HG02970 (cell line): ENCODE data around the gene CENPX.

Source experiments
- ATAC-seq: cut with Tn5 transposase; IDR thresholded peaks from one replicate; pipeline ENCODE4 v1.9.1; 2021; ENCODE audit warnings: mild to moderate bottlenecking, moderate library complexity, moderate number of reproducible peaks; ENCODE audit not compliant: unreplicated experiment, low FRiP score

Gene CENPX

DNA sequence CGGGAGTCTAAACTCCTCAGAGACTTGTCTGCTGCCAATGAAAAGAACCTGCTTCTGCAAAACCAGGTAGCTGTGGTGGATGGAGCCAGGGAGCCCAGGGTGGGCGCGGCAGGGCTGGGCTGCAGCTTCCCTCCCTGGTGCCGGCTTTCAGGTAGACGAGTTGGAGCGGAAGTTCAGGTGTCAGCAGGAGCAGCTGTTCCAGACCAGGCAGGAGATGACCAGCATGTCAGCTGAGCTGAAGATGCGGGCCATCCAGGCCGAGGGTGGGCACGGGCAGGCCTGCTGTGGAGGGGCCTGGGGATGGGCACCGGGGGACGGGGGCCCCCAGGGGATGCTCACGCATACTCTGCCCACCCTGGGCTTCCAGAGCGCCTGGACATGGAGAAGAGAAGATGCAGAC is 5.6 kb upstream of the CENPX start:
- no peak for ATAC-seq

DNA sequence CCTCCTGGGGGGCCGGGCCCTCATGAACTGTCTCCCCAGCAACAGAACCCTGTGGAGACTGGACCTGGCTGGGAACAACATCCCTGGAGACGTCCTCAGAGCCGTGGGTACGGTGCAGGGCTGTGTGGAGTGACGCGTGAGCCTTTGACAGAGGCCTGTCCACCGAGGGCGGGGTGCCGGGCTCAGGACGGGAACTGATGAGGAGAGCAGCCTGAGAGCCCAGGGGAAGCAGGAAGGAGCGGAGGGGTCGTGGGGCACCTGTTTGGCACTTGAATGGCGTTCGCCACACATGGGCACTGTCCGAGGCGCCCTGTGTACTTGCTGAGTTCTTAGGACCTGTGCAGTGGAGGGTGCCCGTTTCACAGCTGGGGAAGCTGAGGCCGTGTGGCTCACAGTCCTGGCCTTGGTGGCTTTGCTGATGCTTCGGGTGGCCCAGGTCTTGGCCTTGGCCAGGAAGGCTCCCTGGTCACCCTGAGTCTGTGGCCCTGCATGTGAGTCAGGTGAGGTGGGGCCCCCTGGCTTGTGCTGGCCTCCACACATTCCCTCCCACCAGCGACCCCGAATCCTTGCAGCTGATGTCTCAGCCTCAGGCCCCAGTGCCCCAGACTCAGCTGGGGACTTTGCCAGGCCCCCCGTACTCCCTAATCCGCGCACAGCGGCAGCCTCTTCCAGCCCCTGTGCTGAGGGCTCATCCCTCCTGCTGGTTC is 2.9 kb upstream of the CENPX start:
- ATAC-seq = no peak

DNA sequence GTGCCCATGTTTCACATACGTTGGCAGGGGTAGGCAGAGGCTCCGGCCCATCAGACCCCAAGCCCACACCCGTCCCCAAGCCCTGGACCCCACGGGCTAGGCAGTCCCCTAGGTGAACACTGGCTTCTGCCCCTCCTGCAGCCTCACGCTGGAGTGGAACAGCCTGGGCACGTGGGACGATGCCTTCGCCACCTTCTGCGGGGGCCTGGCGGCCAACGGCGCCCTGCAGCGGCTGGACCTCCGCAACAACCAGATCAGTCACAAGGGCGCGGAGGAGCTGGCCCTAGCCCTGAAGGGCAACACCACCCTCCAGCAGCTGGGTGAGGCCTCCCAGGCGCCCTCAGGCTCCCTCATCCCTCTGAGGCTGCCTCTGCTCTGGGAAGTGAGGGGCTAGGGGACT is 2.2 kb upstream of the CENPX start:
- no peak for ATAC-seq

DNA sequence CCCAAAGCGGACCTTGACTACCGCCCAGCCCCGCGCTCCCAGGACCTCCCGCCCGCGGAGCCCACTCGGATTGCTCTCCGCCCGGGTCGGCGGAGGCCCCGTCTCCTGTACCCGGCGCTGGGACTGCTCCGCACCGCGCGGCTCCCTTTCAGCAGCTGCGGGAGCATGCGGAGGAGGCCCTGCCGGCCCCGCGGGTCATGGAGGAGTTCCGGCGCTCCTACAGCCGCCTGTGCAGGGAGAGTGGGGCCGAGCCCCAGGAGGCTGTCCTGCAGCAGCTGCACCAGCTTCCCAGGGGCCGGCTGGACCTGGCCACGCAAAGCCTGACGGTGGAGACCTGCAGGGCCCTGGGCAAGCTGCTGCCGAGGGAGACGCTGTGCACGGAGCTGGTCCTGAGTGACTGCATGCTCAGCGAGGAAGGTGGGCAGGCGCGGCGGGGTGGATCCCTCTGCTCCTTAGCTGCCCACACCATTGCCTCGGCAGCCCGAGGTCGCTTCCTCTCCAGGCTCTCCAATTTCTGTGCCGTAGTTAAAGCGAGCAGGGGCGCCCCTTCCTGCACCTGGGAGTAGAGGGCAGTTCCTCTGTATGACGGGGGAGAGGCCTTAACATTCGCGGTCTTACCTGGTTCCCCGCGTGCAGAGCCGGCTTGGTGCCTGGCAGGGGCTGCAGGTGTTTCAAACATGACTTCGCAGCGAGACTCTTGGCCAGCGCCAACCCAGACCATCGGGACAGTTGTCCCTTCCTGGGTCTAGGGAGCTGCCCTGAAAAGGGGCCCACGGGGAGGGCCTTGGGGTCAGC is 966 bp upstream of the CENPX start:
- no peak for ATAC-seq

DNA sequence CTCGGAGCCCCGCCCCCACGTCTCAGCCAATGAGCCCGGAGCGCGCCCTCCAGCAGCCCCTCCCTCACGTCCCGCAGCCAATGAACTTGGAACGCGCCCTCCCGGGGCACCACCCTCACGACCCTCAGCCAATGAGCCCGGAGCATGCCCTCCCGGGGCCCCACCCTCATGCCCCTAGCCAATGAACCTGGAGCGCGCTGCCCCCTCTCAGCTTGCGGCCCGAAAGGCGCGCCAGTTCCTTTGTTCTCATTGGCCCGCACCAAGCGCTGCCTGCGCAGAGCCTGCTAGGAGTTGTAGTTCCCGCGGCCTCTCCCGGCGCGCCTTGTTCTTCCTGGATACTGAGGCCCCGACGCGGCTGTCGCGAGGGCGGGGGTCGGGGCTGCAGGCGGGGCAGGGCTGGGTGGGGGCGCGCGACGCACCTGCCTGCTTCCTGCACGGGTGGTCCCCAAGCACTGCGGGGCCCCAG is 336 bp upstream of the CENPX start, which contains the start of gene LRRC45:
Gene LRRC45 (plus strand): TSS at position 325 of the 466 bp plus-strand sequence. CDS start 339 bp downstream, outside the sequence.
- peak; percentile 84 for ATAC-seq

DNA sequence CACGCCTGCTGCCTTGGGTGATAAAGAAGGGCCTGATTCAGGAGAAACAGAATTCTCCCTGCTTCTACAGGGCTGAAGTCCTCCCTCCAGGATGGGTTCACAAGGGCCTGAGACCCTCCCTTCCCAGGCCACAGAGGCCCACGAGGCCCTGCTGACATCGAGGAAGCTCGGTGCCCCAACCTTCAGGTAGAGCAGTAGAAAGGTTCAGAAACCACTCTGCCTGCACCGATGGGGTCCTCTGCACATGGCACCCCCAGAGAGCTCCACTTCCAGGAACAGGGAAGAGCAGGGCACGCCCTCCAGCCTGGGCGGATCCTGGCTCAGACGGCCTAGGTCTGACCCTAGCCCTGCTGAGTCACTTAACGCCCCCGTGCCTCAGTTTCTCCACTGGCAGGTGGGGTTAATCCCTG is 773 bp downstream of the CENPX start:
- ATAC-seq = no peak

DNA sequence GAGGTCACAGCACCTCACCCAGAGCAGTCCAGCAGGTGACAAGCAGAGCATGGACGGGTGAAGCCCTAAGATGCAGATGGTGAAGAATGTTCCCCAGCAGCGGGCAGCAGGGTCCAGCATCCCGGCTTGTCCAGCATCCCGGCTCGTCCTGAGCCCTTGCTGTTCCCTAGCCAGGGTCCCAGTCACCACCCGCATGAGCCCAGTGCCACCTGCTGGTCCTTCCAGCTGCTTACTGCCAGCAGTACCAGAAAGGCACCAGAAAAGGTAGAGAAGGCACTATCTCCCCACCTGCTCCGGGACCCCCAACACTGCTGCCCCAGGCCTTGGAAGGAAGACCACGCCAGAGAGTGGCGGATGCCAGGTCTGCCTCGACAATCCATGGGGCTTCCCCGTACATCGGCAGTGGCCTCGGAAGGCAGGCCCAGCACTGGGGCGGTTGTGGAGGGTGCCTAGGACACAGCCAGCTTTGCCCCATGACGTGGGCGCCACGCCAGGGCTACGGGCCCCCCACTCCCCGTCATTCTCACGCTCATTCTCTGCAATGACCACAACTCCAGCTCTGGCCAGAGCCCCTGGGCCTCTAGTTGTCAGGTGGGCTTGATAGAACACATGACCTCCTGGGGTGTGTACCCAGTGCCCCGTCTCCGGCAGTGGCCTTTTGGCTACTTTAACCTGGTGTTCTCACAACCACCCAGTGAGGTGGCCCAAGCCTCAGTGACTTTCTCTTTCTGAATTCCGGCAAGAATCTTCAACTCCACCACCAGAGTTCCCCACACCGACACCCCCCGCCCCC is 1.4 kb downstream of the CENPX start:
- no peak for ATAC-seq

DNA sequence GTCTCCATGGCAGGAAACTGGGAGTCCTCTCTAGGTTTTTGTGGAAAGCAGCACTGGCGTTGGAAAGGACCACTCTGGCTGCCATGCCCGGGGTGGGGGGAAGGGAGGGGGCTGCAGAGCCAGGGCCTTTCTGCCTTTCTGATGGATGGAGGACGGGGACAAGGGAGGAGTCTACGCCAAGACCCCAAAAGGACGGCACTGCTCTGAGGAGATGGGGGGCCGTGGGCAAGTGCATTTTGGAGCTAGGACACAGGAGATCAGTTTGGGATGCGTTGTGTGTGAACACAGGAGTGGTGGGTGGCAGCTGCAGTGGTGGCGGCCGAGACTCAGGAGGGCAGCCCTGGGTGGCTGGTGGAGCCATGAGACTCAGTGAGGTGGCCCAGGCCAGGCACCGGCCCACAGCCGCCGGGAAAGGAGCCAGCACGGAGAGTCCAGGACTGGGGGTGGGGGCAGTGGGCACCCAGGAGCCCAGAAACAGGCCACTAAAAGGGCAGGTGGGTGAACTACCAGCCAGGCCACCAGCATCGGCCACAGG is 2.0 kb downstream of the CENPX start:
- no peak for ATAC-seq

DNA sequence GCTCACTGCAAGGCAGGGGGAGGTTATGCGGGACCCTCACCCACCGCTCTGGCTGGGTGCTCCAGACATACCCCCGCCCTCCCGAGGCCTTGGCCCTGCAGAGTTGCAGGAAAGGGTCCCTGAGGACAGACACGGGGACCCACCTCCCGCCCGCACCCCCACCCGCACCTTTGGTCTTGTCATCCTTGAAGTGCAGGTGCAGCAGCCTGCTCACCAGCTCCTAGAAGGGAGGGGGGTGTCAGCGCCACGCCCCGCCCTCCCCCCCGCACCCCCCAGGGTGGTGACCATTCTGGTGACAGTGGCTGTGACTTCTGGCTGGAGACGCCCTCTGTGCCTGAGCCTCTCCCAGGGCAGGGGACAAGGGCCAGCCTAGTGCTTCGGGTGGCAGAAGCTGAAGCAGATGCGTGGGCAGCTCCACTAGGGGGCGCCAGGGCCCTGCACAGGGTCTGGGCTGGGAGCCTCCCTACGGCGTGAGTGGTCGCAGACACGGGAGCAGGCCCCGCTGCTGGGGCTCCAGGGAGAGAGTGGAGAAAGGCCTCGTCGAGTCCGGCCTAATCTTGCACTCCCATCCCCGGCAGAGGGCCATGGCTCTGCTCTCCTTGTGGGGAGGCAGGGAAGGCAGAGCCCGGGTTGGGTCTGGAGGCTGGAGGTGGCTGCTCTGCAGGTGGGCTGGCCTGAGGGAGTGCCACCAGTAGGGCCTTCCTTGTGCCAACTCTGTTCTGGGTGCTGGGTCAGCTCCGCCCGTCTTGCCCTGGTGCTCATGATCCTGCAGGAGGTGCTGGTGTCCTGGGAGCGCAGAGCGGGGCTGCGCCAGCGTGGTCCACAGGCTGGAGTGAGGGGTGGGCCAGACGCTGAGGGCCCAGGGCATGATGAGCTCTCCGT is 2.7 kb downstream of the CENPX start:
- ATAC-seq = no peak

DNA sequence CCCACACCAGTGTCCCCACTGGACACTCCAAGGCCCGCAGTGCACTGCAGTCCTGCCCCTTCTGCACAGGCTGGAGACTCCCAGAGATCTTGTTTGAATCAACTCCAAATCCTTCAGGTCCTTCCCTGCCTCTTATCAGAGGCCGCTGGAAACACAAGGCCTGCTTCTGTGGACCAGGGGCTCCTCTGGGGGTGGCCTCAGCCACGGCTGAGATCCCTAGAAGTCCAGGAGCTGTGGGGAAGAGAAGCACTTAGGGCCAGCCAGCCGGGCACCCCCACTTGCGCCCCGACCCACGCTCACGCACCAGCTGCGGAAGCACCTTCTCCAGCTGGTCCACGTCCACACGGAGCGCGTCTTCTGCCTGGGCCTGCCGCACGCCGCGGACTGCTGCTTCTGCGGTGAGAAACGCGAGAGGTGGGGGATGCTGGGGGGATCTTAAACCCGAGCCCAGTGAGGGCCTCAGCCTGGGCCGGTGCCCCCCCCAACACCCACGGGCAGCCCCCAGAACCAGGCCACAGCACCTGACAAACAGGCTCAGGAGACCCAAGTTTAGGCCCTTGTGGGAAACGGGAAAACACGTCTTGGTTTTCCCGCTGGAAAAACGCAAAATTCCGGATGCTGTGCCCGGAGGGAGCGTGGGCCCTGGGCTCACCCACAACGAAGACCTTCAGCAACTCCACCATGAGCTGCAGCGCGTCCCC is 3.5 kb downstream of the CENPX start:
- no peak for ATAC-seq

DNA sequence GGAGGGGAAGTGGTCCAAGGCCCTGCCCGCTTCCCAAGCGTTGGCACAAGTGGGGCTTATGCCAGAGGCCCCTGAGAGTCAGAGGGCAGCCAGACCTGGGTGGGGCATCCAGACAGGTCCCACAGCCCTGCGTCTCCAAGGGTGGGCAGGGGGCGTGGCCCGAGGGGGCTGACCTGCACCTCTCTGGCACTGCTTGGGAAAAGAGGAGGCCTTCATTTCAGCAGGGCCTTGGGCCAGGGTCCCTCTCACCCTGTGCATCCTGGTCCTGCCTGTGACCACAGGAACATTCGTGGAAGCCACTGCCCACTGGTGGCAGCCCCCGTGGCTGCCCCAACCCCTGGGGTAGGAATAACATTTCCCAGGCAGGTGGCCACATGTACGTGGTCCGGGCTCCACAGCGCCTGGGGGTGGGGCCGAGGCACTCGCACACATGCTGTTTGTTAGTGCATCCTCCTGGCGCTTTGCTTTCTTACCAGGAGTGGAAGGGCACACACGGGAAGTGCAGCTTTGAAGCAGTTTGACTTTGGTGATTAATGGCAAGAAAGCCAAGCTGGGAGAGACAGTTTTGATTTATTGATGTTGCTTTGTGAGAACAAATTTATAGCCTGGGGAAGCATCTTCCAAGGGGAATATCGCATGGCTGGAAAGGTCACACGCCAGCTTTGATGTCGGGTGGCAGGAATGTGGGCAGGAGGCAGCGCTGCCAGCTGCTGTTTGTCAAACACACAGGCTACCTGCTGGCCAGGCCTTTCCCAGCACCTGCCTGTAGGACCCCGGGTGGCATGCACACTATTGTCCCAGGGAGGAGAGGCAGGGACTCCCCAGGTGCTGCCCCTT is 4.3 kb downstream of the CENPX start:
- no peak for ATAC-seq

DNA sequence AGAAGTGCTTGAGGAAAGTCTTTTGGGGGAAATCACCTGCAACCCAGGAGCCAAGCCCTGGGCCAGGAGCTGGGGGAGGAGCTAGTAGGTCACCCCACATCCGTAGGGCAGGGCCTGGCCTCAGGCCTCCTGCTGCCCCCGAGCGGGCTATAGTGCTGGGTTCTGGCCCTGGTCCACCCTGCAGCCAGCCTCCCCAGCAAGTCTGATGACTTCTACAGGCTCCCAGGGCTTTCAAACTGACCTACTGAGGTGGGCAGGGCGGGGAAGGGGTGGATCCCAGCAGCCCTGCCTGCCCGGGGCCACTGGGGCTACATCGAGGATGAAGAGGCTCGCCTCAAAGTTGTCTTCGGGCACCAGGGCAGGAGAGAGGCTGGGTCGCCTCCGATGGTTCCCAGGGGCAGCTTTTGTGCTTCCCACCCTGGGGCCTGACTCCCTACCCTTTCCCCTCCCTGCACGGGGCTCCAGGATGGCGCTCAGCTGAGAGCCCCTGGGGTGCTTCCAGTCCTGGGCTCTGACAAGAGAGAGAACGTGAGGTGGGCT is 5.0 kb downstream of the CENPX start:
- ATAC-seq = no peak

DNA sequence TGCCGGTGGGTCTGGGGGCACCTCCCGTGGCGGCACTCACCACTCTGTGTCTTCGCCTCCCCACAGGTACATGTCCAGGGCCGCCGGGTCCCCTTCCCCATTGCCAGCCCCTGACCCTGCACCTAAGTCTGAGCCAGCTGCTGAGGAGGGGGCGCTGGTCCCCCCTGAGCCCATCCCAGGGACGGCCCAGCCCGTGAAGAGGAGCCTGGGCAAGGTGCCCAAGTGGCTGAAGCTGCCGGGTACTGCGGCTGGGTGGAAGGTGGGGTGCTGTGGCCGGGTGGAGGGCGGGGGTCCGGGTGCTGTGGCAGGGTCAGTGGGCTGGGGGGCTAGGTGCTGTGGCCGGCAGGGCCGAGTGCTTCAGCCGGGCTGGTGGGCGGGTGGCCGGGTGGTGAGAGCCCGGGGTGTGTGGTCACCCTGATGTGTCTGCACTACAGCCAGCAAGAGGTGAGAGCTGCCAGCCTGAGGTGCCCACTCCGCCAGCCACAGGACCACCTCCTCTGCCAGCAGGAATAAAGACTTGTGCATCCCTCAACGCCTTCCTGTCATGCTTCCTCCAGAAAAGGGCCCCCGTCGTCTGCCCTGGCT is 5.7 kb downstream of the CENPX start:
- ATAC-seq = no peak

DNA sequence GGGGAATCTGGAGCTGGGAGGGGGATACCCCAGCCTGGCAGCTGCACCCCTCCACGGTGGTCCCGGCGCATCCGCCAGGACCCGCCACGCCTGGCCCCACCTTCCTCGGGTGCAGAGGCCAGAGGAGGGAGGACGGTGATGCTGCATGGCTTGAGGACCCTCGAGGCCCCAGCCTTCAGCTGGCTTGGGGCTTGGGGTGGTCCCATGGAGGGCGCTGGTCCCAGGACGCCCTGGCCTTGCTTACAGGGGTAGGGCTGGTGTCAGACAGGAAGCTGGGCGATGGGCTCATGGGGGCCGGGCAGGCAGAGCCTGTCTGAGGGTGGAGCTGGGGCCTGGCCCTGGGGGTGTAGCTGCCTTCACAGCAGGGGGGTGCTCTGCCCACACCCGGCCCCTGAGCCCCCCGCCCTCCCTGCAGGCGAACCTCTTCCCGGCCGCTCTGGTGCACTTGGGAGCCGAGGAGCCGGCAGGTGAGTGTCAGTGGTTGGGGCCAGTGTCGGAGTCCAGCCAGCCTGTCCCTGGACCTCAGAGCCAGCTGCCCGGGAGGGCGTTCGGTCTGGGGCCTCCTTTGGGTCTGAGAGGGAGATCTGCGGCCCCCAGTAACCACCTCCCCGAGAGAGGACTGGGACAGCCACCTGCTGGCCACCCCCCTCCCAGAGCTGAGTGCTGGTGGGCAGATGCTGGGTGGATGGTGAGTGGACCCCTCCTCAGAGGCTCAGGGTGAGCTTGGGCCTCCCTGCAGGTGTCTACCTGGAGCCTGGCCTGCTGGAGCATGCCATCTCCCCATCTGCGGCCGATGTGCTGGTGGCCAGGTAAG is 6.4 kb downstream of the CENPX start:
- no peak for ATAC-seq

DNA sequence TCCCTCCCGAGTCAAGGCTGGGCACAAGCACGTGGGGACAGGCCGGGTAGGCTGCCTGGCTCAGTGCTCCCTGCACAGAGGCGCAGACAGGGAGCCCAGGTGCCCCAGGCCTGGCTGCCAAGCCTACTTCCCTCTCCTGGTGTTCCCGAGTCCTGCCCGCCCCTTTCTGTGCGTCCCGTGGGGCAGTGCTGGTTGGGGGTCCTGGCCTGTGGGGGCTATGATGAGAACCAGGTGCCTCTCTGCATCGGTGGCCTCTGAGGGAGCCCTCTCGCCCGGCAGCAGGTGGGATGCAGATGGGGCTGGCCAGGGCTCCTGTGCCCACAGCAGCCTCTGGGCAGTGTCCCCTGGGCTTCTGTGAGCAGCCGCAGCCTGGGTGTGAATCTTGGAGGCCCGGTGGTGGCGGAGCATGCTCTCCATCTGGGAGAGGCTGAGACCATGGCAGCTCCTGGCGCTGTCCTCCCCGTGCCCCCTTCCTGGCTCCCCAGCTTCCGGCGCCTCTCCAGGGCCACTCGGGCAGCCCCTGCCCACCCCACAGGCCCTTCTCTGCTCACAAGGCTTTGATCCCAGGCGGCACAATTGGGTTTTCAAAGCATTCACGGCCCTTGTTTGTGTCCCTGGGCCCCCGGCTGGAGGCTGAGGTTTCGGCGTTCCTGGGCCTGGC is 7.2 kb downstream of the CENPX start:
- ATAC-seq = no peak

DNA sequence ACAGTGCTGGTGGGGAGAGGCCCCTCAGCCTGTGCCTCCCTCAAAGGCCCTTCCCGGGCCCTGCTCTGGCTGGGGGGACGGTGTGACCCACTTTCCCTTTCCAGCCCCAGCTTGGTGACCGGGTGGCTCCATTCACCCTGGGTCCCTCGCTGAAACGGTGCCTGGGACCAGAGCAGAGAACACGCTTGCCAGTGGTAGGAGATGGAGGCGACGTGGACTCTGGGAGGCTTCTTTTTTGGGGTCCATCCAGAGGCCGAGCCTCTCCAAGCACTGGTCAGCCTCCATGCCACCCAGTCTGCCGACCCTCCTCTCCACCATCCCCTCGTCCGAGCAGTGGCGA is 7.7 kb downstream of the CENPX start:
- no peak for ATAC-seq
